ENCODE data around the gene ATP9A. TPM values are rescaled to one million over a fixed set of nuclear protein-coding genes. Genes with fewer than 3 reads are reported as not detected.

The ATP9A gene
- polyA plus RNA-seq, 3 donors = 0.04 TPM; not detected in 2

DNA sequence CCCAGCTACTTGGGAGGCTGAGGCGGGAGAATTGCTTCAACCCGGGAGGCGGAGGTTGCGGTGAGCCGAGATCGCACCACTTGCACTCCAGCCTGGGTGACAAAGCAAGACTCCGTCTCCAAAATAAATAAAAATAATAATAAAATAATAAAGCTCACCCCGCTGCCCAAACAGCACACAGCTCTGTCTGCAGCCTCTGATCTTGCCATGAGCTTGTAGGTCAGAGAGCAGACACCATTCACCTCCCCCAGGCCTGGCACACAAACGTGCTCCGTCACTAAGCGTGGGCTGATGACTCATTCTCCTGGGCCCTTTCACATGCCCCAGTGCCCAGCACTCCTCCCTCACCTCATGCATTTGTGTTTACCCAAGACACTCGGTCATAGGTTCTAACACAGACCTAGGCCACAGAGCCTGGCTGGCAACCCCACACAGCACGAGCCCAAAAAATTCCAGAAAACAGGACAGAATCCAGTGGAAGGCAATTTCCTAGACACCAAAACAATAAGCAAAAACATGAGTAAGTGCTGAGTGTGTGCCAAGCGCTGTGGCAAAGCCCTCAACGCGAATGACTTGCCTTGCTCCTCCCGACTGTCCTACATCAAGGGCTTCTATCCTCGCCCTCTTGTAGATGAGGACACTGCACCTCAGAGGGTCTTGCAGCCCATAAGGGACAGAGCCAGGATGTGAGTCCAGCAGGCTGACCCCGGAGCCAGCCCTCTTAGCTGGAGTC, 18.0 kb downstream of the ATP9A start:
- H3K4me1 Mint-ChIP-seq = peaks cover 1% of the 10 kb centered on the region
- H3K4me3 Mint-ChIP-seq = no peak overlapping the region
- no peak overlapping the region for H2AFZ ChIP-seq (ENCODE audit: insufficient read depth, low read depth, low read length, poor library complexity, severe bottlenecking)
- H3K27me3 Mint-ChIP-seq (ENCODE audit: low read depth in 3 of 3) = peaks cover 0 to 4% (median 0%) of the 10 kb centered on the region in 3 donors
- no peak overlapping the region for H3K9ac ChIP-seq (ENCODE audit: insufficient read depth, low read length, poor library complexity, severe bottlenecking)
- H3K36me3 Mint-ChIP-seq = no peaks in the 10 kb centered on the region
- H3K36me3 ChIP-seq (replicated peaks in 1 of 2; ENCODE audit: control insufficient read depth in 1 of 2, insufficient read depth in 2 of 2, low read length in 2 of 2) = no peaks in the 10 kb centered on the region
- 70% methylated on average over 10 of the region's 19 CpGs for WGBS (ENCODE audit: insufficient coverage)
- H3K27me3 ChIP-seq (ENCODE audit: control insufficient read depth in 2 of 2, insufficient read depth in 2 of 2, low read length in 2 of 2) = no peaks in the 10 kb centered on the region
- H4K20me1 ChIP-seq (ENCODE audit: insufficient read depth, low read length) = no peaks in the 10 kb centered on the region
- H3K27ac Mint-ChIP-seq = peak overlapping the region in 1 of 7 donors; percentile 46
- no peak overlapping the region for H3K4me2 ChIP-seq (replicated peaks; ENCODE audit: extremely low read depth, low read length, poor library complexity, severe bottlenecking)
- DNase-seq = no peak
- no peak for TF ChIP-seq CTCF (IDR thresholded peaks at IDR 0.05)
- no peaks in the 10 kb centered on the region for H3K4me1 ChIP-seq (ENCODE audit: control insufficient read depth in 1 of 2, insufficient read depth in 2 of 2, low read length in 2 of 2)
- no peak overlapping the region for H3K27ac ChIP-seq (ENCODE audit: low read depth in 1 of 2, low read length in 2 of 2)
- H3K9me3 Mint-ChIP-seq = peaks cover 0 to 1% (median 0%) of the 10 kb centered on the region in 7 donors
- no peak overlapping the region for H3K4me3 ChIP-seq (replicated peaks in 1 of 3; ENCODE audit: low read depth in 2 of 3, low read length in 3 of 3)
- H3K9me3 ChIP-seq (replicated peaks in 1 of 2; ENCODE audit: control insufficient read depth in 1 of 2, insufficient read depth in 1 of 2, low read length in 2 of 2) = no peaks in the 10 kb centered on the region
- intact Hi-C loops (cut with micrococcal nuclease) = no loop called here
- no peaks in the 10 kb centered on the region for H3K79me2 ChIP-seq (ENCODE audit: insufficient read depth, low read length)

GRCh38 chr20:51749674-51750036, 18.5 kb downstream of the ATP9A start:
- Histone ChIP-seq H3K27ac (ENCODE audit: low read depth in 1 of 2, low read length in 2 of 2) (no peak overlapping the region), H3K36me3 (replicated peaks in 1 of 2; ENCODE audit: control insufficient read depth in 1 of 2, insufficient read depth in 2 of 2, low read length in 2 of 2) (no peaks in the 10 kb centered on the region), H3K9ac (ENCODE audit: insufficient read depth, low read length, poor library complexity, severe bottlenecking) (no peak overlapping the region), H3K4me1 (ENCODE audit: control insufficient read depth in 1 of 2, insufficient read depth in 2 of 2, low read length in 2 of 2) (no peaks in the 10 kb centered on the region), H3K79me2 (ENCODE audit: insufficient read depth, low read length) (no peaks in the 10 kb centered on the region), H2AFZ (ENCODE audit: insufficient read depth, low read depth, low read length, poor library complexity, severe bottlenecking) (no peak overlapping the region), H3K4me3 (replicated peaks in 1 of 3; ENCODE audit: low read depth in 2 of 3, low read length in 3 of 3) (no peak overlapping the region), H4K20me1 (ENCODE audit: insufficient read depth, low read length) (no peaks in the 10 kb centered on the region), H3K27me3 (ENCODE audit: control insufficient read depth in 2 of 2, insufficient read depth in 2 of 2, low read length in 2 of 2) (no peaks in the 10 kb centered on the region), H3K4me2 (replicated peaks; ENCODE audit: extremely low read depth, low read length, poor library complexity, severe bottlenecking) (no peak overlapping the region), H3K9me3 (replicated peaks in 1 of 2; ENCODE audit: control insufficient read depth in 1 of 2, insufficient read depth in 1 of 2, low read length in 2 of 2) (no peaks in the 10 kb centered on the region)
- Mint-ChIP-seq H3K36me3 (no peaks in the 10 kb centered on the region), H3K9me3 (peaks cover 0 to 1% (median 0%) of the 10 kb centered on the region in 7 donors), H3K4me3 (no peak overlapping the region), H3K4me1 (peaks cover 1% of the 10 kb centered on the region), H3K27ac (no peak overlapping the region), H3K27me3 (ENCODE audit: low read depth in 3 of 3) (peaks cover 0 to 4% (median 0%) of the 10 kb centered on the region in 3 donors)
- intact Hi-C loops (cut with micrococcal nuclease) = no loop called here
- DNase-seq = no peak
- WGBS (ENCODE audit: insufficient coverage) = no CpG with 5 or more reads among the region's 1 CpG
- TF ChIP-seq CTCF (IDR thresholded peaks at IDR 0.05) = no peak
